Measurements from ENCODE around the gene SSH2. TPM values are rescaled to one million over a fixed set of nuclear protein-coding genes. Genes with fewer than 3 reads are reported as not detected.
A peak's percentile ranks its signal among the peaks of the same experiment; 100 is the strongest.
"Not testable (repeated sequence)": the region's sequence is repeated elsewhere in the genome, so short reads cannot be mapped to it uniquely, and the experiment has no call there.

SSH2 gene
- total and polyA plus RNA-seq, 5 donors from 2014 or later = 27.2 to 90.4 (median 38.2) TPM

GRCh38 chr17:29728490-29728889 is 201.5 kb downstream of the SSH2 start:
- peaks cover 39% of the 10 kb centered on the region for H3K4me1 ChIP-seq (ENCODE audit: control insufficient read depth, insufficient read depth, low read length, poor library complexity, severe bottlenecking)
- H3K27ac ChIP-seq (ENCODE audit: insufficient read depth, low read length, poor library complexity, severe bottlenecking) = no peak overlapping the region
- H3K9me3 Mint-ChIP-seq = peaks cover 0 to 4% (median 1%) of the 10 kb centered on the region in 7 donors

GRCh38 chr17:29726715-29727252 is 203.2 kb downstream of the SSH2 start:
- Mint-ChIP-seq H3K27me3 (no peaks in the 10 kb centered on the region), H3K9me3 (peaks cover 0 to 4% (median 1%) of the 10 kb centered on the region in 7 donors), H3K4me1 (peaks cover 52 to 82% (median 65%) of the 10 kb centered on the region in 4 donors), H3K27ac (peak overlapping the region; percentile 79 to 98 (median 81)), H3K36me3 (peaks cover under 1% of the 10 kb centered on the region), H3K4me3 (peak overlapping the region; percentile 27 to 60 (median 33))
- H3K27ac ChIP-seq (ENCODE audit: insufficient read depth, low read length, poor library complexity, severe bottlenecking) = peak overlapping the region; percentile 65
- ATAC-seq (ENCODE audit: low read depth in 2 of 2) (peak; percentile 70 to 72), DNase-seq (peak in 2 of 3 donors; percentile 51 to 66)
- H3K27me3 ChIP-seq (ENCODE audit: control insufficient read depth, insufficient read depth, low read length) = no peaks in the 10 kb centered on the region
- no peaks in the 10 kb centered on the region for H3K9me3 ChIP-seq (ENCODE audit: control insufficient read depth in 2 of 2, low read length in 2 of 2)
- H3K4me1 ChIP-seq (ENCODE audit: control insufficient read depth, insufficient read depth, low read length, poor library complexity, severe bottlenecking) = peaks cover 54% of the 10 kb centered on the region
- no peaks in the 10 kb centered on the region for H3K36me3 ChIP-seq (ENCODE audit: control insufficient read depth, insufficient read depth, low read length)
- peak overlapping the region; percentile 16 for H3K4me3 ChIP-seq (ENCODE audit: low read depth, low read length)

More at GRCh38 chr17:29728490-29728889, 201.5 kb downstream of the SSH2 start:
- H3K27me3 Mint-ChIP-seq = no peaks in the 10 kb centered on the region
- peaks cover 4% of the 10 kb centered on the region for H3K36me3 Mint-ChIP-seq
- Histone ChIP-seq H3K4me3 (ENCODE audit: low read depth, low read length) (no peak overlapping the region), H3K36me3 (ENCODE audit: control insufficient read depth, insufficient read depth, low read length) (no peaks in the 10 kb centered on the region), H3K9me3 (ENCODE audit: control insufficient read depth in 2 of 2, low read length in 2 of 2) (no peaks in the 10 kb centered on the region), H3K27me3 (ENCODE audit: control insufficient read depth, insufficient read depth, low read length) (no peaks in the 10 kb centered on the region)
- peak overlapping the region in 1 of 4 donors; percentile 19 for H3K4me3 Mint-ChIP-seq
- ATAC-seq (ENCODE audit: low read depth in 2 of 2) = no peak
- H3K27ac Mint-ChIP-seq = peak overlapping the region; percentile 79 to 87 (median 81)
- H3K4me1 Mint-ChIP-seq = peaks cover 48 to 82% (median 66%) of the 10 kb centered on the region in 4 donors
- no peak for DNase-seq

GRCh38 chr17:29725408-29725807 is 204.6 kb downstream of the SSH2 start:
- Mint-ChIP-seq H3K4me1 (peaks cover 62 to 89% (median 75%) of the 10 kb centered on the region in 4 donors), H3K27ac (peak overlapping the region; percentile 79 to 98 (median 81)), H3K4me3 (peak overlapping the region in 3 of 4 donors; percentile 54 to 61 (median 60))
- not testable (repeated sequence) for H3K27me3 ChIP-seq (ENCODE audit: control insufficient read depth, insufficient read depth, low read length); ATAC-seq (ENCODE audit: low read depth in 2 of 2); H3K9me3 Mint-ChIP-seq; H3K9me3 ChIP-seq (ENCODE audit: control insufficient read depth in 2 of 2, low read length in 2 of 2); H3K36me3 ChIP-seq (ENCODE audit: control insufficient read depth, insufficient read depth, low read length); H3K27me3 Mint-ChIP-seq; H3K4me3 ChIP-seq (ENCODE audit: low read depth, low read length); H3K27ac ChIP-seq (ENCODE audit: insufficient read depth, low read length, poor library complexity, severe bottlenecking); H3K36me3 Mint-ChIP-seq; DNase-seq
- peaks cover 65% of the 10 kb centered on the region for H3K4me1 ChIP-seq (ENCODE audit: control insufficient read depth, insufficient read depth, low read length, poor library complexity, severe bottlenecking)

GRCh38 chr17:29723278-29724047 is 206.6 kb downstream of the SSH2 start:
- no peaks in the 10 kb centered on the region for H3K27me3 ChIP-seq (ENCODE audit: control insufficient read depth, insufficient read depth, low read length)
- peaks cover 0 to 2% (median 0%) of the 10 kb centered on the region in 7 donors for H3K9me3 Mint-ChIP-seq
- no peaks in the 10 kb centered on the region for H3K9me3 ChIP-seq (ENCODE audit: control insufficient read depth in 2 of 2, low read length in 2 of 2)
- H3K27ac Mint-ChIP-seq = peak overlapping the region; percentile 81 to 95 (median 92)
- H3K4me1 Mint-ChIP-seq = peaks cover 56 to 93% (median 69%) of the 10 kb centered on the region in 4 donors
- peak overlapping the region; percentile 67 for H3K4me3 ChIP-seq (ENCODE audit: low read depth, low read length)
- H3K27ac ChIP-seq (ENCODE audit: insufficient read depth, low read length, poor library complexity, severe bottlenecking) = peak overlapping the region; percentile 68
- H3K4me3 Mint-ChIP-seq = peak overlapping the region; percentile 18 to 91 (median 78)
- H3K4me1 ChIP-seq (ENCODE audit: control insufficient read depth, insufficient read depth, low read length, poor library complexity, severe bottlenecking) = peaks cover 65% of the 10 kb centered on the region
- ATAC-seq (ENCODE audit: low read depth in 2 of 2) (peak; percentile 42 to 44), DNase-seq (peak in 2 of 3 donors; percentile 27 to 30)
- peaks cover 8% of the 10 kb centered on the region for H3K36me3 Mint-ChIP-seq
- no peaks in the 10 kb centered on the region for H3K27me3 Mint-ChIP-seq
- no peaks in the 10 kb centered on the region for H3K36me3 ChIP-seq (ENCODE audit: control insufficient read depth, insufficient read depth, low read length)

- peak overlapping the region; percentile 67 for H3K4me3 ChIP-seq (ENCODE audit: low read depth, low read length)
- DNase-seq = peak; percentile 16 to 70 (median 67)
- H3K4me1 Mint-ChIP-seq = peaks cover 54 to 93% (median 64%) of the 10 kb centered on the region in 4 donors
- peaks cover 64% of the 10 kb centered on the region for H3K4me1 ChIP-seq (ENCODE audit: control insufficient read depth, insufficient read depth, low read length, poor library complexity, severe bottlenecking)
- H3K4me3 Mint-ChIP-seq = peak overlapping the region; percentile 18 to 91 (median 78)
- peak overlapping the region; percentile 68 for H3K27ac ChIP-seq (ENCODE audit: insufficient read depth, low read length, poor library complexity, severe bottlenecking)
- peak; percentile 68 to 77 for ATAC-seq (ENCODE audit: low read depth in 2 of 2)
- peaks cover 0 to 1% (median 0%) of the 10 kb centered on the region in 7 donors for H3K9me3 Mint-ChIP-seq
- no peaks in the 10 kb centered on the region for H3K27me3 Mint-ChIP-seq
- H3K9me3 ChIP-seq (ENCODE audit: control insufficient read depth in 2 of 2, low read length in 2 of 2) = no peaks in the 10 kb centered on the region
- no peaks in the 10 kb centered on the region for H3K27me3 ChIP-seq (ENCODE audit: control insufficient read depth, insufficient read depth, low read length)
- H3K27ac Mint-ChIP-seq = peak overlapping the region; percentile 81 to 95 (median 92)
- H3K36me3 ChIP-seq (ENCODE audit: control insufficient read depth, insufficient read depth, low read length) = no peaks in the 10 kb centered on the region
- peaks cover 15% of the 10 kb centered on the region for H3K36me3 Mint-ChIP-seq
Measured at GRCh38 chr17:29722411-29723198, 207.4 kb downstream of the SSH2 start.

GRCh38 chr17:29720551-29720950 is 209.5 kb downstream of the SSH2 start:
- no peak overlapping the region for H3K4me3 ChIP-seq (ENCODE audit: low read depth, low read length)
- H3K4me3 Mint-ChIP-seq = peak overlapping the region in 1 of 4 donors; percentile 62
- peaks cover 50% of the 10 kb centered on the region for H3K4me1 ChIP-seq (ENCODE audit: control insufficient read depth, insufficient read depth, low read length, poor library complexity, severe bottlenecking)
- DNase-seq (no peak), ATAC-seq (ENCODE audit: low read depth in 2 of 2) (no peak)
- no peaks in the 10 kb centered on the region for H3K9me3 Mint-ChIP-seq
- peaks cover 43 to 93% (median 56%) of the 10 kb centered on the region in 4 donors for H3K4me1 Mint-ChIP-seq
- peaks cover 20% of the 10 kb centered on the region for H3K36me3 Mint-ChIP-seq
- no peaks in the 10 kb centered on the region for H3K9me3 ChIP-seq (ENCODE audit: control insufficient read depth in 2 of 2, low read length in 2 of 2)
- H3K27ac Mint-ChIP-seq = peak overlapping the region; percentile 81 to 92 (median 88)
- H3K36me3 ChIP-seq (ENCODE audit: control insufficient read depth, insufficient read depth, low read length) = no peaks in the 10 kb centered on the region
- H3K27me3 ChIP-seq (ENCODE audit: control insufficient read depth, insufficient read depth, low read length) = no peaks in the 10 kb centered on the region
- H3K27ac ChIP-seq (ENCODE audit: insufficient read depth, low read length, poor library complexity, severe bottlenecking) = peak overlapping the region; percentile 35
- H3K27me3 Mint-ChIP-seq = no peaks in the 10 kb centered on the region

GRCh38 chr17:29719469-29719868 is 210.6 kb downstream of the SSH2 start:
- H3K4me1 ChIP-seq (ENCODE audit: control insufficient read depth, insufficient read depth, low read length, poor library complexity, severe bottlenecking) = peaks cover 48% of the 10 kb centered on the region
- no peak overlapping the region for H3K4me3 Mint-ChIP-seq
- no peak overlapping the region for H3K27ac ChIP-seq (ENCODE audit: insufficient read depth, low read length, poor library complexity, severe bottlenecking)
- peak overlapping the region in 1 of 3 donors; percentile 48 for H3K27ac Mint-ChIP-seq
- H3K4me1 Mint-ChIP-seq = peaks cover 47 to 97% (median 59%) of the 10 kb centered on the region in 4 donors
- peaks cover 21% of the 10 kb centered on the region for H3K36me3 Mint-ChIP-seq
- H3K36me3 ChIP-seq (ENCODE audit: control insufficient read depth, insufficient read depth, low read length) = no peaks in the 10 kb centered on the region
- H3K27me3 ChIP-seq (ENCODE audit: control insufficient read depth, insufficient read depth, low read length) = no peaks in the 10 kb centered on the region
- ATAC-seq (ENCODE audit: low read depth in 2 of 2) (no peak), DNase-seq (no peak)
- no peak overlapping the region for H3K4me3 ChIP-seq (ENCODE audit: low read depth, low read length)
- no peaks in the 10 kb centered on the region for H3K27me3 Mint-ChIP-seq
- no peaks in the 10 kb centered on the region for H3K9me3 ChIP-seq (ENCODE audit: control insufficient read depth in 2 of 2, low read length in 2 of 2)
- H3K9me3 Mint-ChIP-seq = peaks cover 0 to under 1% (median 0%) of the 10 kb centered on the region in 7 donors

Data from CD4-positive, CD25-positive, alpha-beta regulatory T cell (primary cell).